K562 (cell line): Measurements from ENCODE around the gene MECP2. TPM values are rescaled to one million over a fixed set of nuclear protein-coding genes. Genes with fewer than 3 reads are reported as not detected.

ENCODE experiments used
- ATAC-seq: fragments of 200-7000 bp; cut with Tn5 transposase; 3 replicates; pipeline ENCODE4 v1.9.1; 2020; ENCODE audit warnings: moderate library complexity
- BruUV-seq: library from RNA; stranded (reverse); fragments of 400-500 nt; replicated peaks from 2 replicates; lab custom pipeline; 2021; lab: Mats Ljungman, UMichigan
- CTCF ChIA-PET: fragments of 300-600 bp; formaldehyde crosslinking; extraction: SDS; loops from one replicate; lab custom pipeline; 2021; ENCODE audit warnings: low intra/inter-chr PET ratio; lab: Yijun Ruan, JAX
- POLR2A ChIA-PET: fragments of 300-600, 350-650 bp; sonication (Branson Sonifier 250); formaldehyde crosslinking; extraction: SDS; loops from one replicate; lab custom pipeline; 2021; ENCODE audit warnings: antibody characterized with exemption, inconsistent platforms; lab: Yijun Ruan, JAX
- DNase-seq, 4 experiments: peaks; one replicate each; pipeline versions ENCODE4 v3.0.0 to v3.0.0-alpha.2; 2011 to 2018; ENCODE audit warnings: low spot score in 3 of 4, mixed read lengths in 3 of 4; ENCODE audit errors: extremely low read depth in 1 of 4
- FAIRE-seq: peaks from 2 replicates; lab custom pipeline; 2011; peaks lifted over from hg19 to GRCh38; lab: Jason Lieb, UNC
- H2AFZ ChIP-seq: 2 replicates; pipeline ENCODE4 v1.6.0; 2011; ENCODE audit warnings: low read depth, low read length, control low read depth, inconsistent platforms
- H3K27ac ChIP-seq: fragments of 200-600 bp; 3 replicates; pipeline ENCODE4 v1.8.0; 2011; ENCODE audit warnings: low read depth, mild to moderate bottlenecking, control low read depth, inconsistent platforms, low read length, moderate library complexity, mixed read lengths; ENCODE audit errors: extremely low read depth
- H3K27me3 ChIP-seq, 2 experiments: fragments of 300-600 bp in 1 of 2; 2 replicates in 1 of 2; 3 replicates in 1 of 2; pipeline versions ENCODE4 v1.6.0 to v1.8.0; 2011; ENCODE audit warnings: inconsistent platforms in 2 of 2, low read length in 2 of 2, mild to moderate bottlenecking in 1 of 2, mixed read lengths in 1 of 2, moderate library complexity in 1 of 2; ENCODE audit not compliant: control insufficient read depth in 2 of 2, insufficient read depth in 2 of 2
- H3K36me3 ChIP-seq: fragments of 300-600 bp; 3 replicates; pipeline ENCODE4 v1.8.0; 2011; ENCODE audit warnings: mild to moderate bottlenecking, low read length, inconsistent platforms; ENCODE audit not compliant: control insufficient read depth, insufficient read depth
- H3K4me1 ChIP-seq, 2 experiments: fragments of 200-600 bp in 1 of 2; replicated peaks in 1 of 2; 2 replicates in 1 of 2; 3 replicates in 1 of 2; pipeline versions ENCODE4 v1.5.1 to v1.8.0; 2011; ENCODE audit warnings: inconsistent platforms in 2 of 2, low read length in 2 of 2, mild to moderate bottlenecking in 1 of 2, mixed read lengths in 1 of 2, moderate library complexity in 1 of 2; ENCODE audit not compliant: control insufficient read depth in 2 of 2, insufficient read depth in 2 of 2
- H3K4me2 ChIP-seq: 2 replicates; pipeline ENCODE4 v1.6.1; 2011; ENCODE audit warnings: low read length, control low read depth, inconsistent platforms, mixed read lengths; ENCODE audit not compliant: insufficient read depth
- H3K4me3 ChIP-seq: fragments of 200-600 bp; sonication (generic), shearing (Covaris generic); 2 replicates; pipeline ENCODE4 v1.5.1; 2016; ENCODE audit warnings: control low read depth, inconsistent platforms
- H3K79me2 ChIP-seq: fragments of 200-600 bp; 3 replicates; pipeline ENCODE4 v1.8.0; 2011; ENCODE audit warnings: low read length, inconsistent platforms; ENCODE audit not compliant: control insufficient read depth, insufficient read depth
- H3K9ac ChIP-seq, 2 experiments: 2 replicates each; pipeline versions ENCODE4 v1.6.0 to v1.6.1; 2011; ENCODE audit warnings: low read depth in 2 of 2, low read length in 2 of 2, control low read depth in 1 of 2, inconsistent platforms in 1 of 2, mild to moderate bottlenecking in 1 of 2, mixed read lengths in 1 of 2; ENCODE audit not compliant: insufficient read depth in 1 of 2
- H3K9me1 ChIP-seq: one replicate; pipeline ENCODE4 v1.6.0; 2011; ENCODE audit warnings: inconsistent platforms, mild to moderate bottlenecking, low read length, moderate library complexity; ENCODE audit not compliant: control insufficient read depth, insufficient read depth
- H3K9me3 ChIP-seq: replicated peaks from 2 replicates; pipeline ENCODE4 v1.5.1; 2011; ENCODE audit warnings: low read depth, low read length, inconsistent platforms; ENCODE audit not compliant: control insufficient read depth, insufficient read depth
- H4K20me1 ChIP-seq: replicated peaks from 2 replicates; pipeline ENCODE4 v1.6.1; 2011; ENCODE audit warnings: low read length, inconsistent platforms, mixed read lengths; ENCODE audit not compliant: control insufficient read depth, insufficient read depth
- AFF4 ChIP-seq: sonication (generic); formaldehyde crosslinking; IDR thresholded peaks from 2 replicates; pipeline ENCODE4 v1.8.0; 2023; ENCODE audit warnings: mild to moderate bottlenecking, missing genetic modification reagents
- ATF6 ChIP-seq: sonication (generic); formaldehyde crosslinking; IDR thresholded peaks from 2 replicates; pipeline ENCODE4 v1.4.0; 2020; ENCODE audit warnings: mild to moderate bottlenecking, missing genetic modification reagents
- FOXP1 ChIP-seq: sonication (generic); formaldehyde crosslinking; IDR thresholded peaks from 2 replicates; pipeline ENCODE4 v1.8.0; 2022; ENCODE audit warnings: mild to moderate bottlenecking, missing genetic modification reagents
- KHSRP ChIP-seq: fragments of 450-650 bp; IDR thresholded peaks from 2 replicates; pipeline ENCODE4 v1.6.1; 2017
- KLF13 ChIP-seq: fragments of 450-650 bp; IDR thresholded peaks from 2 replicates; pipeline ENCODE4 v1.6.1; 2016; ENCODE audit warnings: missing genetic modification characterization, low read depth, mild to moderate bottlenecking, missing compliant biosample characterization, moderate library complexity, borderline replicate concordance
- KLF6 ChIP-seq: fragments of 250-450 bp; sonication (Bioruptor Pico); IDR thresholded peaks from 2 replicates; pipeline ENCODE4 v1.4.0; 2020; ENCODE audit warnings: mild to moderate bottlenecking, moderate library complexity, borderline replicate concordance
- TFE3 ChIP-seq: fragments of 450-650 bp; formaldehyde crosslinking; IDR thresholded peaks from 2 replicates; pipeline ENCODE4 v1.4.0; 2020; ENCODE audit warnings: mild to moderate bottlenecking, mixed read lengths
- TGIF2 ChIP-seq: sonication (generic); formaldehyde crosslinking; IDR thresholded peaks from 2 replicates; pipeline ENCODE4 v1.8.1; 2022; ENCODE audit warnings: mild to moderate bottlenecking, missing genetic modification reagents, moderate library complexity
- ZNF165 ChIP-seq: fragments of 250-450 bp; sonication (Bioruptor Pico); IDR thresholded peaks from 2 replicates; pipeline ENCODE4 v1.4.0; 2020; ENCODE audit warnings: borderline replicate concordance
- ZNF184 ChIP-seq: sonication (generic); formaldehyde crosslinking; IDR thresholded peaks from 2 replicates; pipeline ENCODE4 v1.5.0; 2020; ENCODE audit warnings: missing genetic modification reagents
- WGBS: fragments of 100-300 bp; shearing (Covaris generic); methylation state at CpG from one replicate; pipeline ENCODE4 v1.1.6; 2016; ENCODE audit warnings: low coverage, mixed read lengths; ENCODE audit not compliant: insufficient coverage; ENCODE audit errors: missing lambda C conversion rate; 5-methylcytosine and 5-hydroxymethylcytosine counted together
- in situ Hi-C: fragments of 300-500 bp; cut with MboI; formaldehyde crosslinking; loops from 4 replicates; pipeline ENCODE4 v1.15.0; 2018; ENCODE audit warnings: inconsistent platforms, mixed read lengths
- intact Hi-C: fragments of 100-400 bp; cut with micrococcal nuclease; formaldehyde crosslinking; loops from 2 replicates; pipeline ENCODE4 v1.14.2; 2022
- polyA plus RNA-seq, 8 experiments: library from polyadenylated mRNA; depleted of rRNA in 4 of 8; stranded (reverse) in 5 of 8; unstranded in 3 of 8; fragments of >200 nt; fragmentation: Nextera tagmentation in 2 of 8; fragmentation: Illumina TruSeq in 1 of 8; extraction: Ambion mirVana in 2 of 8; extraction: Trizol in 1 of 8; gene quantifications; 2 replicates each; pipeline versions ENCODE4 v1.2.1 to v1.2.3, GENCODE V29; 2011 to 2014; ENCODE audit warnings: inconsistent platforms in 1 of 8, missing spikeins in 1 of 8
- total RNA-seq, 7 experiments: library from RNA; depleted of rRNA in 6 of 7; stranded (reverse); fragments of >200 nt in 6 of 7; fragmentation: Illumina TruSeq in 2 of 7; extraction: Trizol in 2 of 7; gene quantifications; 2 replicates each; pipeline versions ENCODE4 v1.2.1 to v1.2.3, GENCODE V29; 2011 to 2021; ENCODE audit warnings: low replicate concordance in 1 of 7

MECP2 gene
- total and polyA plus RNA-seq, 9 of the 15 experiments (the other 6 are each of a cell fraction or from before 2014, with no cell fraction given) = 2.1 to 50.9 (median 30.5) TPM

GRCh38 chrX:154049209-154050112, 48.1 kb downstream of the MECP2 start:
- DNase-seq (no peak), FAIRE-seq (no peak), ATAC-seq (no peak)
- in situ Hi-C loops = no loop called here
- intact Hi-C loops = no loop called here
- Histone ChIP-seq H3K4me1 (peaks cover 9 to 16% of the 10 kb centered on the region in 2 experiments; a peak in 3 of 5 replicates), H3K9ac (peak overlapping the region in 1 of 2 experiments; percentile 14; a peak in 1 of 4 replicates), H3K27ac (no peak overlapping the region), H3K9me3 (no peaks in the 10 kb centered on the region), H4K20me1 (peaks cover 16% of the 10 kb centered on the region), H3K9me1 (peaks cover 4% of the 10 kb centered on the region), H3K36me3 (peaks cover 71% of the 10 kb centered on the region; the same call in 2 of the 3 replicates), H3K79me2 (peaks cover 81% of the 10 kb centered on the region), H3K27me3 (no peaks in the 10 kb centered on the region), H2AFZ (no peak overlapping the region), H3K4me3 (no peak overlapping the region), H3K4me2 (no peak overlapping the region)
- TF ChIP-seq FOXP1 (CRISPR knock-in tag) = no peak
- TF ChIP-seq KLF6 (CRISPR knock-in tag) = no peak
- no peak for TF ChIP-seq TGIF2 (CRISPR knock-in tag)
- no peak for TF ChIP-seq TFE3 (CRISPR knock-in tag)
- no peak for TF ChIP-seq ATF6 (CRISPR knock-in tag)
- no peak for TF ChIP-seq AFF4
- TF ChIP-seq ZNF165 (CRISPR knock-in tag) = no peak
- TF ChIP-seq KLF13 (tag) = no peak
- TF ChIP-seq ZNF184 (CRISPR knock-in tag) = no peak
- no peak for TF ChIP-seq KHSRP
- 88% methylated on average over 12 of the region's 13 CpGs for WGBS
- no TSS peak for BruUV-seq
- ChIA-PET POLR2A (interaction anchor here (0.6 kb wide), 1 partner anchor 325 kb away, joined by 3 read pairs; the partner anchor contains the start of gene BCAP31), CTCF (no interaction called here)
